ENCODE data around the gene POLG. TPM values are rescaled to one million over a fixed set of nuclear protein-coding genes. Genes with fewer than 3 reads are reported as not detected.

Gene POLG
- total RNA-seq, 1 experiment from 2014 or later = 60.3 TPM

GRCh38 chr15:89333959-89334509 lies 590 bp downstream of the POLG start:
- H3K18ac ChIP-seq (ENCODE audit: insufficient read length, low read depth, low read length) = no peak overlapping the region
- H2BK120ac ChIP-seq (ENCODE audit: low read depth, low read length, poor library complexity, severe bottlenecking) = no peak overlapping the region
- Mint-ChIP-seq H3K4me1 (peaks cover 15 to 26% of the 10 kb centered on the region in 2 experiments), H3K27me3 (ENCODE audit: low read depth) (peaks cover 29% of the 10 kb centered on the region), H3K9me3 (peaks cover 2 to 4% of the 10 kb centered on the region in 2 experiments; a peak in 2 of 5 replicates), H3K4me3 (peak overlapping the region; percentile 82 to 85), H3K27ac (no peak overlapping the region; a peak in 1 of 7 replicates), H3K36me3 (ENCODE audit: insufficient read depth in 1 of 3, low read depth in 3 of 3) (peaks cover 34 to 39% (median 38%) of the 10 kb centered on the region in 3 experiments)
- no CpG with 5 or more reads among the region's 43 CpGs for WGBS (ENCODE audit: extremely low coverage, insufficient read length, low lambda C conversion rate)
- no peak overlapping the region; the same call in 1 of the 2 replicates for H3K14ac ChIP-seq (ENCODE audit: insufficient read depth, low read length)
- H3K23me2 ChIP-seq (ENCODE audit: insufficient read length, low read depth, low read length, poor library complexity, severe bottlenecking) = peaks cover 12% of the 10 kb centered on the region
- no peak overlapping the region for H3K56ac ChIP-seq (ENCODE audit: insufficient read length, low read depth, low read length)
- H3T11ph ChIP-seq (ENCODE audit: low read length) = no peak overlapping the region
- no peak overlapping the region for H3K27ac ChIP-seq (ENCODE audit: insufficient read length, low read depth, low read length)
- no peak overlapping the region for H2AK5ac ChIP-seq (ENCODE audit: insufficient read length, low read length)
- H3K27me3 ChIP-seq (ENCODE audit: insufficient read depth, low read length) = no peaks in the 10 kb centered on the region; the same call in 1 of the 2 replicates
- peak overlapping the region; percentile 88 for H3K4me2 ChIP-seq (ENCODE audit: insufficient read depth, insufficient read length, low read length)
- peak overlapping the region; percentile 67 for H3K9ac ChIP-seq (ENCODE audit: extremely low read depth, insufficient read length, low read length)
- no peak overlapping the region for H2BK15ac ChIP-seq (ENCODE audit: low read depth, low read length)
- no peaks in the 10 kb centered on the region for H3K79me2 ChIP-seq (ENCODE audit: insufficient read depth, low read length)
- no peak overlapping the region for H4K91ac ChIP-seq (ENCODE audit: insufficient read length, low read depth, low read length)
- no peak overlapping the region for H2BK12ac ChIP-seq (ENCODE audit: insufficient read length, low read depth, low read length)
- H2BK20ac ChIP-seq (ENCODE audit: low read depth, low read length, poor library complexity, severe bottlenecking) = no peak overlapping the region
- DNase-seq = no peak
- no peaks in the 10 kb centered on the region for H3K4me1 ChIP-seq (ENCODE audit: insufficient read depth, low read length)
- H2AFZ ChIP-seq (ENCODE audit: low read length) = no peak overlapping the region
- no peak overlapping the region for H4K5ac ChIP-seq (ENCODE audit: insufficient read length, low read depth, low read length)
- H3K79me1 ChIP-seq (ENCODE audit: insufficient read depth, low read depth, low read length, poor library complexity, severe bottlenecking) = no peaks in the 10 kb centered on the region
- no peak overlapping the region for H2BK5ac ChIP-seq (ENCODE audit: insufficient read length, low read length)
- TF ChIP-seq CTCF (conservative IDR thresholded peaks at IDR 0.05) = no peak
- no peak overlapping the region for H4K8ac ChIP-seq (replicated peaks; ENCODE audit: insufficient read length, low read depth, low read length)
- no peak overlapping the region for H3K4ac ChIP-seq (ENCODE audit: low read depth, low read length)
- no peak overlapping the region for H3K23ac ChIP-seq (ENCODE audit: insufficient read length, low read depth, low read length)
- H4K20me1 ChIP-seq (ENCODE audit: control insufficient read depth, insufficient read depth, insufficient read length) = no peaks in the 10 kb centered on the region
- no peaks in the 10 kb centered on the region for H3K9me3 ChIP-seq (ENCODE audit: control insufficient read depth, low read depth, low read length)
